IPS-18c (cell line): Measurements from ENCODE around the gene PTPRN2.

Experiments used
- H3K4me3 ChIP-seq: 2 replicates; pipeline ENCODE4 v1.7.0; 2013; ENCODE audit warnings: low read depth, mild to moderate bottlenecking, low read length, moderate library complexity; ENCODE audit not compliant: insufficient read depth
- H3K9me3 ChIP-seq: one replicate; pipeline ENCODE4 v1.6.1; 2013; ENCODE audit warnings: mild to moderate bottlenecking, low read length, moderate library complexity; ENCODE audit not compliant: control insufficient read depth, insufficient read depth

The PTPRN2 gene

GRCh38 chr7:158063850-158064610 lies 523.6 kb downstream of the PTPRN2 start:
- peaks cover 44% of the 10 kb centered on the region for H3K9me3 ChIP-seq

DNA sequence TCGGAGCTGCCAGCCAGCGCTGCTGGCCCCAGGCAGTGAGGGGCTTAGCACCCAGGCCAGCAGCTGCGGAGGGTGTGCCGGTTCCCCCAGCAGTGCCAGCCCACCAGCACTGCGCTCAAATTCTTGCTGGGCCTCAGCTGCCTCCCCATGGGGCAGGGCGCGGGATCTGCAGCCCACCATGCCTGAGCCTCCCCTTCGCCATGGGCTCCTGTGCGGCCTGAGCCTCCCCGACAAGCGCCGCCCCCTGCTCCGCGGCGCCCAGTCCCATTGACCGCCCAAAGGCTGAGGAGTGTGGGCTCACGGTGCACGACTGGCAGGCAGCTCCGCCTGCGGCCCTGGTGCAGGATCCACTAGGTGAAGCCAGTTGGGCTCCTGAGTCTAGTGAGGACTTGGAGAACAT lies 525.0 kb downstream of the PTPRN2 start:
- H3K9me3 ChIP-seq = peaks cover 37% of the 10 kb centered on the region
- H3K4me3 ChIP-seq = no peak overlapping the region

More at GRCh38 chr7:158063850-158064610, 523.6 kb downstream of the PTPRN2 start:
- H3K4me3 ChIP-seq = no peak overlapping the region

DNA sequence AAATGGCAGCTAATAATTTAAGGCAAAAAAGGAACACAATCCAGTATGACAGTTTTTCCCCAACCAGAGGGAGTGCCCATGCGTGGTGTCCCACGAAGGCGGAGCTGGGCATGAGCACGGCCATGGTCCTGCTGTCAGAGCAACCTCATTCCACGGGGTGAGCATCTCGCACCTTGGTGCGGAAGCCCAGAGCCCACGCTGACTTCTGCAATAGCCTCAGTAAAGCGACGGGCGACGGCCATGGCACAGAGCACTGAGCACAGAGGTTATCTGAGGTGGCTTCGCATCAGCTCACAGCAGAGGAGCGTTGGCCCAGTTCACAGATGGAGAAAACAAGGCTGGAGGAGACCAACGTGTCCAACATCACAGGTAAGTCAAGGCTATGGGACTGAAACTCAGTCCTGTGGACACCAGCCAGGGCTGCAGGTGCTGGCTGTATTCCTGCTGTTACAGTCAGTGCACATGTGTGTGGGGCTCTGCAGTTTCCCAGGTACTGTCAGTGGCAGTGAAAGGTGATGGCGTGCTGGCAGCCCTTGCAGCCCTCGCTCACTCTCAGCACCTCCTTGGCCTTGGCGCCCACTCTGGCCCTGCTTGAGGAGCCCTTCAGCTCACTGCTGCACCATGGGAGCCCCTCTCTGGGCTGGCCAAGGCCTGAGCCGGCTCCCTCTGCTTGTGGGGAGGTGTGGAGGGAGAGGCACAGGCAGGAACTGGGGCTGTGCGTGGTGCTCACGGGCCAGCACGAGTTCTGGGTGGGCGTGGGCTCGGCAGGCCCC lies 525.6 kb downstream of the PTPRN2 start:
- Histone ChIP-seq H3K4me3 (peak overlapping the region; percentile 9; the same call in 1 of the 2 replicates), H3K9me3 (peaks cover 33% of the 10 kb centered on the region)

GRCh38 chr7:158061026-158061630 lies 526.5 kb downstream of the PTPRN2 start:
- H3K9me3 ChIP-seq = peaks cover 39% of the 10 kb centered on the region
- no peak overlapping the region for H3K4me3 ChIP-seq

GRCh38 chr7:158060216-158060615 lies 527.4 kb downstream of the PTPRN2 start:
- peaks cover 40% of the 10 kb centered on the region for H3K9me3 ChIP-seq
- H3K4me3 ChIP-seq = no peak overlapping the region

DNA sequence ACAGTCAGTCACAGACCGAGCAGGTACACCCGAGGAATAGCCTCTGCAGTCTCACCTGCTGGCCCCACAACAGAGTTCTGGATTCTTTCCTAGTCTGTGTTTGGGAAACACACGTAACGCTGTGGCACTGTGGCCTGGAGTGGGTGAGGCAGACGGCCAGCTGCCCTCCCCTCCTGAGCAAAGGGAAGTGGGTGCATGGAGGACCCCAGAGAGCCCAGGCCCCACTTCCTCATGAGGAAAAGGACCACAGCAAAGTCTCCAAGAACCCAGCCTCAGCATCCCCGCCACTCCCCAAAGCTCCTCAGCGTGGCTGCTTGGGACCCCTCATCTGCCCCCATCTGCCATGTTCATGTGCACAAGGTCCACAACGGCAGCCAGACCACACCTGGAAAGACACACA lies 530.2 kb downstream of the PTPRN2 start:
- Histone ChIP-seq H3K9me3 (peaks cover 50% of the 10 kb centered on the region), H3K4me3 (no peak overlapping the region)

DNA sequence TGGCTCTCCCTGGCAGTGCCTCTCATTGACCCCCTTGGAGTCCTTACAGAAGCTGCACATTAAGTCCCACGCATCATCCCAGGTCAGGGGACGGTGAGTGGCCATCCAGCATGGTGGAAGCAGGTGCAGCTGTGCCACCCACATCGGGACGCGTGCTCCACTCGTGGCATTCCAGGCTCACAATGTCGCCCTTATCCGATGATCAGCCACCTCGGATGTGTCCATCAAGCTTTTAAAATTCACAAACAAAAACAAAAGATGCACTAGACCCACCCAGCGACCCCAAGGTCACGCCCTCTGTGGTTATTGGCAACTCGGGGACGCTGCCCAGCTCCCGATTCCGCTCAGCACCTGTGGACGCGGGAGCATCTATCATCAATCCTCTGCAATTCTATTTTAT lies 530.9 kb downstream of the PTPRN2 start:
- Histone ChIP-seq H3K9me3 (peaks cover 47% of the 10 kb centered on the region), H3K4me3 (no peak overlapping the region)

DNA sequence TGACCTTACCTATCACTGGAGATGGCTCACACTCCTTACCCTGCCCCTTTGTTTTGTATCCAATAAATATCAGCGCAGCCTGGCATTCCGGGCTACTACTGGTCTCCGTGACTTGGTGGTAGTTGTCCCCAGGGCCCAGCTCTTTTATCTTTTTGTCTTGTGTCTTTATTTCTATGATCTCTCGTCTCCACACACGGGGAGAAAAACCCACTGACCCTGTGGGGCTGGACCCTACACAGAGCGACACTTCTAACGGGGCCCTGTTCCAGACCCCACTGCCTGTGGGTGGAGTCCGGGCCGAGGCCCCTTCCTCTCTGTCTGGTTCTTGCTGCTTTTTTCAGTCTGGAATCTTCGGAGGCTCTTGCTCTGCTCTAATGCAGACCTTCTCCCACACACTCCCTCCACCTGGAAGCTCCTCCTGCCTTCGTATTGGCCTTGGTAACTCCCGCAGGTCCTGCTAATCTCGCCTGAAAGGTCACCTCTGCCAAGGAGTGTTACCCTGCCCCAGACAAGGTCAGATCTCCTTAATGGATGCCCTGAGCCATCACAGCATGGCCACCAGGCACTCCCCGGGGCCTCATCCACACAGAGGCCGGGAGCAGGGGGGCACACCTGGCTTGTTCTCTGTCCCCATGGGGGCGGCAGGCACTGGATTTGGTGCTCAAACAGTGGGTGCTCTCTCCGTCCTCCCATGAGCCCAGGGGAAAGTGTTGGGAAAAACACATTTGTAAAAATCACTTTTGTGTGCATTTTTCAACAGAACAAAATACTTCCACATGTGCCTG lies 531.7 kb downstream of the PTPRN2 start:
- no peak overlapping the region for H3K4me3 ChIP-seq
- H3K9me3 ChIP-seq = peaks cover 42% of the 10 kb centered on the region

GRCh38 chr7:158054611-158055010 lies 533.0 kb downstream of the PTPRN2 start:
- H3K9me3 ChIP-seq = peaks cover 44% of the 10 kb centered on the region
- peak overlapping the region; percentile 9; the same call in 1 of the 2 replicates for H3K4me3 ChIP-seq

- Histone ChIP-seq H3K4me3 (peak overlapping the region; percentile 20; the same call in 1 of the 2 replicates), H3K9me3 (peaks cover 47% of the 10 kb centered on the region)
Observed at GRCh38 chr7:158054081-158054480, 533.5 kb downstream of the PTPRN2 start.

GRCh38 chr7:158053183-158053915 lies 534.3 kb downstream of the PTPRN2 start:
- peak overlapping the region; percentile 20; the same call in 1 of the 2 replicates for H3K4me3 ChIP-seq
- peaks cover 47% of the 10 kb centered on the region for H3K9me3 ChIP-seq

GRCh38 chr7:158052381-158053060 lies 535.1 kb downstream of the PTPRN2 start:
- peaks cover 51% of the 10 kb centered on the region for H3K9me3 ChIP-seq
- H3K4me3 ChIP-seq = no peak overlapping the region; the same call in 1 of the 2 replicates

DNA sequence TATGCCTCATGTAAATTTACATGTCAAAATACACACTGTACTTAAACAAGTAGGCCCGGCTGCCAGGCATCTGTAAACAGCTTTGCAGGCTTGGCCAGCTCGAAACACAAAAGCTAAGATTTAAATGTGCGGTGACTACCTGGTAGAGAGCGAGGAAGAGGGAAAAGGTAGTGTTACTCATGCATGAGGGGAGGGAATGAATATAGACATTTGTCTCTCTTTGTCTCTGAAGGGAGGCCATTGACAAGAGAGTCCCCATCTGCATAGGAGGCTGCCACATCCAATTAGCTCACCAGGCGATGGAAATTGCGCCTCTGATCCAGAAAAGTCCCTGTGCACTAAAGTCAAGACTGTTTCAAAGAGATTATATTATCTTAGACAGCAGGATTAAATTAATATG lies 535.8 kb downstream of the PTPRN2 start:
- H3K9me3 ChIP-seq = peaks cover 55% of the 10 kb centered on the region

DNA sequence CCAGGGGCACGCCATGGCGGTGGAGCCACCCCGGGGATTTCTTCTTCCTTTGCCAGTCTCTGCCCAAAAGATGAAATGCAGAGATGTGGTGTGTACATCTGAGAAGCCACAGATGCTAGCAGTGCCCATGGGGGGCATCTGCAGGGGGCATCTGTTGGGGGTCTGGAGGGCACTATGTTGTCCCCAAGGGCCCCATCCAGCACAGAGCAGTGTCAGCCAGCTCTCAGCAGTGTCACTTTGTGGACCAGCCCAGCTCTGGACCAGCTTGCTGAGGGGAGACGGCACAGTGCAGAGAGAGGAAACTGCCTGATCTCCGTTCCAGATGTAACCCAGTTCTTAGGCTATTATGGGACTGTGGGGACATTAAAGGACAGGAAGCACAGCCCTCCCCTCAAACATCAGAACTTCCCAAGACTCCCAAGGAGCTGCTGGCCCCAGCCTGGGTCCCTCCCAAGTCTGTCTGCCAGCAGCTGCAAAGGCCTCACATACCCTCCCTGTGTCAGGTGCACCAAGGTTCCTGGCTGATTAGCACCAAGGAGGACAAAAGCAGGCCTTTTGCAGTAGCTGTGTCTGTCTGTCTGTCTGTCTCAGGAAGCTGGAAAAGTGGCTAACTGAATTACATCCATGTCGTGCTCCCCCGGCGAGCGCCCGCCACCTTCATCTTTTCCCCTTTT lies 536.5 kb downstream of the PTPRN2 start:
- no peak overlapping the region for H3K4me3 ChIP-seq
- peaks cover 50% of the 10 kb centered on the region for H3K9me3 ChIP-seq

More for the DNA sequence above, 535.8 kb downstream of the PTPRN2 start:
- H3K4me3 ChIP-seq = no peak overlapping the region

GRCh38 chr7:158050441-158050977 lies 537.1 kb downstream of the PTPRN2 start:
- H3K9me3 ChIP-seq = peaks cover 46% of the 10 kb centered on the region
- H3K4me3 ChIP-seq = no peak overlapping the region; the same call in 1 of the 2 replicates
